Stimulated activated CD4-positive, alpha-beta T cell treated with anti-CD3 and anti-CD28 coated beads, Interleukin-4, amount 100 ng/mL, for 1 hour (primary cell): Measurements from ENCODE around the gene RASSF8.
A peak's percentile ranks its signal among the peaks of the same experiment; 100 is the strongest.

ENCODE experiments used
- DNase-seq: peaks from one replicate; pipeline ENCODE4 v3.0.0-alpha.2; 2020

Gene RASSF8, protein sequence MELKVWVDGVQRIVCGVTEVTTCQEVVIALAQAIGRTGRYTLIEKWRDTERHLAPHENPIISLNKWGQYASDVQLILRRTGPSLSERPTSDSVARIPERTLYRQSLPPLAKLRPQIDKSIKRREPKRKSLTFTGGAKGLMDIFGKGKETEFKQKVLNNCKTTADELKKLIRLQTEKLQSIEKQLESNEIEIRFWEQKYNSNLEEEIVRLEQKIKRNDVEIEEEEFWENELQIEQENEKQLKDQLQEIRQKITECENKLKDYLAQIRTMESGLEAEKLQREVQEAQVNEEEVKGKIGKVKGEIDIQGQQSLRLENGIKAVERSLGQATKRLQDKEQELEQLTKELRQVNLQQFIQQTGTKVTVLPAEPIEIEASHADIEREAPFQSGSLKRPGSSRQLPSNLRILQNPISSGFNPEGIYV

DNA sequence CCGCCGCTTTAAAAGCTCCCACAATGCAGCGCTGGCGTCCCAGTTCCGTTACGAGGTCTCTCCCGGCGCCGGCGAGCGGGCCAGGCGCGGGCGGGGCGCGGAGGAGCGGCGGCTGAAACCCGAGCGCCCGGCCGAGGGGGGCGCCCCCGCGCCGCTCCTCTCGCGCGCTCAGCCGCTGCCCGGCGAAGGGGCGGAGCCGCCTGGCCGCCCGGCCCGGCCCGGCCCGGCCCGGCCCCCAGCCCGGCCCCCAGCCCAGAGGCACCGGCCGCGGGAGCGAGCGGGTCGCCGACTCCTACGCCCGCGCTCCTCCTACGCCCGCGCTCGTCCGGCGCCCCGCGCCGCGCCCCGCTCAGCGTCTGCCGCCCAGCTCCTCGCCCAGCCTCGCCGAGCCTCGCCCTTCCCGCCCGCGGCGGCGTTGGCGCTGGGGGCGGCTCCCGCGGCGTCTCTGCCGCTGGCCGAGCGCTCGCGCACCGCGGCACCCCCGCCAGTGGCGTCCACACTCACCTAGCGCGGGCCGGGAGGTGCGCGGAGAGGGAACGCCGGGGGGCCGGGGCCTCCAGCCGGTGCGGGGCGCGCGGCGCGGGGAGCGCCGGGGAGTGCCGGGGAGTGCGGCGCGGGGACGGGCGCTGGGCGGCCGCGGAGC is at the start of gene RASSF8:
TSS of gene RASSF8 (plus strand) at position 255 of the 643 bp plus-strand sequence. CDS start 96,662 bp downstream, outside the sequence.
- DNase-seq: peak; percentile 4

- no peak for DNase-seq
Observed at GRCh38 chr12:25914551-25914950, 43.9 kb upstream of the RASSF8 start.

DNA sequence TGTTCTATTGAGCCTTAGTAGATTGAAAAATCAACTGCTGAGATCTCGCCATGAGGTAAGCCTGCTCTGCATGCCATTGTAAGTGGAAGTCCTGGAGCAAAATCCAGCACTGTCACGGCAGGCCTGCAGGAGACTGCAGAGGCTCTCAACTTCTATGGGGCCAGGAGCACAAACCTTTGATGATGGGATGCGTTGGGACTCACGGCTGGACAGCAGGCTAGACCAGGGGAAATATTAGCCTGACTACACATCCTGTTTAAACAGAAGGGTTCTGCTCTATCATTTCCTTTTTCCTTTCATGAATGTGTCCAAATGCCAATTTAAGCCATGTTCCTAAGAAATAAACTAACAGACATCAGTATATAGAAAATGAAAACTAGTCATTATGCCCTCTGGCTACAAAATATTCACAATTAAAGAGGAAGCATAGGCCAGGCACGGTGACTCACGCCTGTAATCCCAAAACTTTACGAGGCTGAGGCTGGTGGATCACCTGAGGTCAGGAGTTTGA is 33.9 kb upstream of the RASSF8 start:
- DNase-seq: no peak

GRCh38 chr12:25925064-25925463 is 33.4 kb upstream of the RASSF8 start:
- no peak for DNase-seq

DNA sequence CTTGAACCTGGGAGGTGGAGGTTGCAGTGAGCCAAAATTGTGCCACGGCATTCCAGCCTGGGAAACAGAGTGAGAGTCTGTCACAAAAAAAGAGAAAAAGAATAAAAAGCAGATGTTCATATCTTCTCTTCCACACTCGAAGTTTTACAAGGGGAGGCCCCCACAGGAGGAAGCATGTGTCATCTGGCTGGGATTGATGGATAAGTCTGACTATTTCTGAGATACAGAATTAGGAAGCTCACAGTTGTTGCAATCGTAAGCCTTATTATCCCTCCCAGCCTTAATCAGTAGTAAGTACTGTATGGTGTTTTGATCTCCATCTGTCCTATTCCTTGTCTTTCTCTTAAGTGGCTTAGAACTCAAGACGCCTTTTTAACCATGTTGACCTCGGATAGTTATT is 31.9 kb upstream of the RASSF8 start:
- DNase-seq: no peak

DNA sequence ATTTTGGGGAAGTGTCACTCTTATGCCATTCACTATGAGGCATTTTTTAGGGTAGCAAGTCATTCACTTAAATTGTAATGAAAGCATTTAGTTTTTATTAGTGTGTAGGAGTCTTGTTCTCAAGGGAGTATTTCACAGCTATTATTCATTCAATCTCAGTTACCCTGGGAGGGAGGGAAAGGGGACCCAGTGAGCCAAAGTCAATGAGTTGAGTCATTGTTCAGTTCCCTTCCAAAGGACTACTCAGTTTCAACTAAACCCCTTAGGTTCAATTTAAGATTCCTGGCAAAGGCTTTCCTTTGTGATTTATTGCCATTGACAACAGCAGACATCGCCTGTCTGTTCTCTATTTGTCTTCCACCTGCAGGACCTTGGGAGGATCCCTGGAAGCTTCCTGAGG is 29.3 kb upstream of the RASSF8 start:
- no peak for DNase-seq

DNA sequence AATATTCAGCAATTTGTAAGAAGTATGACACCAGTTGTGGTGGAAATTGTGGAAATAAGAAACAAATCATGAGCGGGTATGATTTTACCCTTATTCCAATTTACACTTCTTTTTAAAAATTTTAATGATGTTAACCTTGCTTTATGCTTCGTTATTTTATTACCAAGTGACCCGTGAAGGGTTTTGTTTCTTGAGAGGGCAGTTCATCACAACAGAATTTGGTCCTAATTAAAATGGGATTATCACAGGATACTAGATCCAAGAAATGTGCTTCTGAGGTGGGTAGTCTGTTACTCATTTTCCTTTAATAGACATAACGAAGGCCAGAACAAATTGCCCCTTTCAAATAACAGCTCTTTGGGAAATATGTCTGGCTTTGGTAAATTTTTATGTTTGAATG is 25.5 kb upstream of the RASSF8 start:
- no peak for DNase-seq

- no peak for DNase-seq
Observed at GRCh38 chr12:25934456-25934855, 24.0 kb upstream of the RASSF8 start.

GRCh38 chr12:25935355-25936144 is 22.9 kb upstream of the RASSF8 start:
- no peak for DNase-seq

GRCh38 chr12:25937096-25937495 is 21.4 kb upstream of the RASSF8 start:
- DNase-seq: no peak

DNA sequence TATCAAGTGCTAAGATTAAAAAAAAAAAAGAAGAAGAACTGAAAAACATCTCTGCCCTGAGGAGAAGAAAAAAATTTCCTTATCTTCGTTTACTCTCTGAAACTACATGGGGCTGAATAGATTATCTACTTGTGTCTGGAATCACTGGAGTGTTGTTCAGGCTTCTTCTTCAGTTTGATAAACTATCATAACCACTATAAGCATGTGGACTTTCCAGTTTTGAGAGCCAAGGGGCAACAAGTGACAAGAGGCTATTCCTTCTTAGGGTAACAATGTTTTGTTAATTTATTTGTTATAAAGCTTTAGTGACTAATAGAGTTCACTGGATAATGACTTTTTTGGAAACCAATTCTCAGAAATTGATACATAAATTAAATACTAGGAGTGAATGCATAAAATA is 19.9 kb upstream of the RASSF8 start:
- DNase-seq: no peak

- DNase-seq: no peak
Observed at GRCh38 chr12:25939606-25940005, 18.9 kb upstream of the RASSF8 start.

DNA sequence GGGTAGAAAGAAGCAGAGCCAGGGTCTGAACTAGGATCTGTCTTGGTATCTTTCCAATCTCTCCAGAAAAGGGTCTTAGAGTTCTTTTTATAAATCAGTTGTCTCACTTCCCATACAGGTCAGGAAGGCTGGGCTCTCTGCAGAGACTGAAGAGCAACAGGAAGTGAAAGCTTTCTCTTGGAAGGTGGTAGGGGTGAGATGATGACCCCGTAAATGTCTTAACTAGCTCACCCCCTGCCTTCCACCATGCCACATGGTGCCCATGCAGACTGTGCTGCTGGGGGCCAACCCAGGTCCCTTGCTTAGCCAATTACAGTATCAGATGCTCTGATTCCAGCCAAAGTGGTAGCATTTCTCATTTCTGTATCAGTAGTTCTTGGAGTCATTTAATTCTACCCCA is 17.6 kb upstream of the RASSF8 start:
- DNase-seq: no peak

GRCh38 chr12:25942709-25943108 is 15.8 kb upstream of the RASSF8 start:
- DNase-seq: no peak

DNA sequence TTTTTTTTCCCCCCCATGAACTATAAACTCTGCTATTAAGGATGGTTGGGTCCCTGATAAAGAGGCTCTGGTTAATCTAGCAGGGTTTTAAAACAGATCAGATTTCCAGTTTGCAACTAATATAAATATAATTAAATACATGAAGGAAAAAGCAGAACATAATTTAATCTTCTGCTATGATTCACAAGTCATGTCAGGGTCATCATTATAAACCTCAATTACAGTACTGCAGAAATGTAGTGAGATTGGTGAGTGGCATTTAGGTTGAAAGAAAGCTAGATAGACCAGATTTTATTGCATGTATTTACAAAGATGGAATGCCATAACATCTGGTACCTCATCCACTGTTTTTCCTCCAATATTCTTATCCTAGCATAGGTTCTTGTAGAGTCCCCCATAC is 14.5 kb upstream of the RASSF8 start:
- no peak for DNase-seq

DNA sequence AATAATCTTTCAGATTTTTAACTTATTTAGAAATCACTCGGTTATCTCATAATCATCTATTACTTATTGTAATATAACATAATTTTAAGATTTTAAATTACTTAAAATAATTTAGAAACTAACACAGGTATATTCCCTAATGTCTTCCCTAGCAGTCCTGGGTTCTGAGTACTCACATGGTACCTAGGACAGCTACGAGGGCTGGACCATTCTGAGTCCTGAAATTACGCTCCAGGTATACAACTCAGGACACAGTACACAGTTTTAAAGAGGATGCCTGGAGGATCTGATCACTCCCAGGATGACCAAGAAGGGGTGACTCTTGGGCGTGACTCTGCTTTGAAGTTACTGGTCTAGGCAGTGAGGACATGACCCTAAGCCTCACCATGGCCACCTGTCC is 9.1 kb upstream of the RASSF8 start:
- DNase-seq: no peak

GRCh38 chr12:25950329-25951115 is 8.0 kb upstream of the RASSF8 start:
- DNase-seq: no peak

DNA sequence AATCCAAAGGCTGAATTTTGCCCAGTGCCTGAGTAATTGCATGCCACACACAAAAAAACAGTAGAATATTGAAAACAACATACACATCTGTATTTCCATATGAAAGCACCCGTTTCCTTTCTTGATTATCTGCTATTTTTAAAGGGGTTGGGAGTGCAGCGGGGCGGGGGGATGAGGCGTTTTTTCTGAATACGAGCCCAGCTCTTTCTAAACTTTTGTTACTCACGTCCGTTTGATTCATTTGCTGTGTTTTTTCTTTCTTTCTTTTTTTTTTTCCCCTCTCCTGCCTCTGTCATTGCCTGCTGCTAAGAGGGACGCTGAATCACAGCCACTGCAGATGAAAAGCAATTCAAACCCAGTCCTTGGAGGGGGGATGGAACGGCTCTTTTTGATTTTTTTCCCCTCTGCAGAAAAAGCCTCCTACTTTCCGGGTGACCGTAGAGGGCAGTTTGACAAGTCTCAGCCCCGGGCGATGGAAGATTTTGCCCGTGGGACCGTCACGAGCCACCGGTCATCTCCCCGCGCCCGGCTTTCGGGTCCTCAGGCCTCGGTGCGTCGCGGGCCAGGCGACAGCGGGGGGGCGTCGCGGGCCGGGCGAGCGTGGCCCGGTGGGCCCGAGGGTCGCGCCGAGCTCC is 572 bp upstream of the RASSF8 start:
- DNase-seq: no peak

DNA sequence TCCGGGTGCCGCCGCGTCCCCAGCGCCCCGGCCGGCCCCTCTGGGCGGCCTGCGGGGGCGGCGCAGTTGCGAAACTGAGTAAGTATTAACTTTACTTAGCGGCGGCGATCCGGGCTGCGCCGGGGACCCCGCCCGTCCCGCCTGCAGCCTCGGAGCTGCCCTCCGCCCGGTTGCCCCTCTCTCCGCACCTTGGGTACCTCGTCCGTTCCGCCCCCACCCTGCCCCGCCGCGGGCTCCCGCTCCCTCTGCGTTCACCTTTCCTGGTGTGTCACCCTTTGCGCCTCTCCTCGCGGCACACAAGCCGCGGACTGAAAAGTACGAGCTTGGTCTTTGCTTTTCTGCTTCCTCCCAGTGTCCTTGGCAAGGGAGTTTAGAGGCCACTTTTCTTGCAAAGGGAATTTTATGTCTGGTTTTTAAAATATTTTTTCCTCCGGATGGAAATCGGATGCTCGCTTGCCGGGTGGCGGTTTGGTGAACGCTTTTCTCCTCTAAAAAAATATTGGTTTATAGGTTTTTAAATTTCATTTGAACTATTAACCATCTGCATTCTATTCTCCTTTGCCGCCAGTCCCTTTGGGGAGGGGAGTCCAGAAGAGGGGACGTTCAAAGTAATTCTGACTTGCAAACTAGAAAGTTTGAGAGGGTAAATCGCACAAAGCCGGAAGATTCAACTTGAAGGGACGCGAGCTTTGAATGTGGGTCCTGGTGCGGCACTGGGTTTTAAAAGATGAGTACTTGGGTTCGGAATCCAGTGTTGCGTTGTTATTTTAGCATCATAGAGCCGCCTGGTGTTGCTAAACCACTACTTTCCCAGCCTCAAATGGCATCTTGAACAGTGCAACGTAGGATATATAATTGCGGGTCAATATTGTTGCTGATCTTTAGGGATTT is 834 bp downstream of the RASSF8 start:
- DNase-seq: peak; percentile 9

DNA sequence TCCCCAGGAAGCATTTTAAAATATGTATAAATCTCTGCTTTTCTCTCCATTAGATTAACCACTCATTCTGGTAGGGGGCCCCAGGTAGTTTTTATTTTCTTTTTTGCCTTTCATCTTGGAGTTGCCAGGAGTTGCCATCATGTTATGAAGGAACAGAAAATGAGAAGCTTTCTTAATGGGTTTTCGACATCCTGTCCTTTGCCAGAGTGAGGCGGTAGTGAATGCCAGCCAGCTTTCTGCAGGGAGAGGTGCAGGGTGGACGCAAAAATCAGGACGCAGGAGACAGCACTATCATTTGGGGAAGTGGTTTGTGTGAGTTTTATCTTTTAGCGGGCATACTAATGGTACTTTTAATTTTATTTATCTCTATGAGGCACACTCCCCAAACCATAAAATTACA is 1.7 kb downstream of the RASSF8 start:
- DNase-seq: no peak

DNA sequence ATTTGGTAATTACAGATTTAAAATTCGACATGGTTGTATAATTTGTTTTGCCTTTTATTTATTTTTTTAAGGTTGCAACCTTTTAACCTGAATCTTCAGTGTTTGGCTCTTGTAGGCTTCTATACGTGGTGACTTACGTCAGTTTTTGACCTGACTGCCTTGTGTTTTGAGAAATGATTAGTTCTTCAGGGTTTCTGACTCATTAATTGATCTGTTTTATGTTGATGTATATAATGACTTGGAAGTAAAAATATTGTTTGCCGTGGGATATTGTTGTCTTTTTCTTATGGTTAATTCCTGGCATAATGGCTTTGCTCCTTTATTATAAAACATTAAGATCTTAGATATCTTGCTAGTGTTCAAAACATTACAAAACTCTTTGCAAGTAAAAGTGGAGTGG is 2.5 kb downstream of the RASSF8 start:
- no peak for DNase-seq
